Fibroblast of skin of left quadriceps (primary cell): ENCODE results near the gene NOS1.
A peak's percentile ranks its signal among the peaks of the same experiment; 100 is the strongest.
"Not testable (repeated sequence)": the region's sequence is repeated elsewhere in the genome, so short reads cannot be mapped to it uniquely, and the experiment has no call there.

Experiments used
- DNase-seq, 2 experiments: peaks; one replicate each; pipeline ENCODE4 v3.0.0-alpha.2; 2013; ENCODE audit warnings: low read depth in 2 of 2

NOS1 gene

GRCh38 chr12:117272690-117273089 is 88.7 kb downstream of the NOS1 start:
- no peak for DNase-seq

DNA sequence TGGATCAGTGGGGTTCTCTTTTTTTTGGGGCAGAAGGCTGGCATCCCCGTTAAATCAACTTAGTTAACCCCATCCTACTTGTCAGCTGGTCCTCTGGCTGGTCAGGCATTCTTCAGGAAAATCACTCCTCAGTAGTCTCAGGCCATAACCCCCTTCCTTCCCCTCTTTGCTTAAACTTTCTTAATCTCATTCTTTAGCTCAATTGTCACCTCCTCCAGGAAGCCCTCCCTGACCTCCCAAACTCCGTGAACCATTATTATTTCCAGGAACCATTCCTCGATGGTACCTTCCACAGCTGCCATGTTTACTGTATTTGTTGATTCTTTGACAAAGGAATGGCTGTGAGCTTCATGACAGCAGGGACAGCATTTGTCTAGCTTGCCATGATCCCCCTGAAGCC is 98.7 kb downstream of the NOS1 start:
- no peak for DNase-seq

- DNase-seq: no peak
These were observed 100.2 kb downstream of the NOS1 start for GRCh38 chr12:117261247-117261646.

- no peak for DNase-seq
These were observed 106.0 kb downstream of the NOS1 start for GRCh38 chr12:117255386-117255785.

- no peak for DNase-seq
These were observed 117.9 kb downstream of the NOS1 start for GRCh38 chr12:117243488-117243887.

DNA sequence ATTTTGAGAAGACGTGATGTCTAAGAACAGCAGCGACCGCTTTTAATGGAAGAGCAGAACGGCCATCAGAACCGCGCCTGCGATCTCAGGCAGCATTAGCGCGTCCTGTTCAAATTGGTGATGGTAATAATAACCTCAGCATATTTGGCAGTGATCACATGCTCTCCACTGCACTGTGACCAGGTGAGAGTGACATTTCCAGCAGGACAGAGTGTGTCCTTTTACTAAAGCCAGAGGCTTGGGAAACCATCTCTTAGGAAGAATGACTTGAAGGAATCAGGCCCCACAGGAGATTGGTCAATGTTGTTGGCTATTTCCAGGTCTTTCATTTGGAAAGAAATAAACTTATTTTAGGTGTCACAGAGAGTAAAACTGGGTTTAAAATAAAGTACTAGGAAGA is 119.7 kb downstream of the NOS1 start:
- no peak for DNase-seq

DNA sequence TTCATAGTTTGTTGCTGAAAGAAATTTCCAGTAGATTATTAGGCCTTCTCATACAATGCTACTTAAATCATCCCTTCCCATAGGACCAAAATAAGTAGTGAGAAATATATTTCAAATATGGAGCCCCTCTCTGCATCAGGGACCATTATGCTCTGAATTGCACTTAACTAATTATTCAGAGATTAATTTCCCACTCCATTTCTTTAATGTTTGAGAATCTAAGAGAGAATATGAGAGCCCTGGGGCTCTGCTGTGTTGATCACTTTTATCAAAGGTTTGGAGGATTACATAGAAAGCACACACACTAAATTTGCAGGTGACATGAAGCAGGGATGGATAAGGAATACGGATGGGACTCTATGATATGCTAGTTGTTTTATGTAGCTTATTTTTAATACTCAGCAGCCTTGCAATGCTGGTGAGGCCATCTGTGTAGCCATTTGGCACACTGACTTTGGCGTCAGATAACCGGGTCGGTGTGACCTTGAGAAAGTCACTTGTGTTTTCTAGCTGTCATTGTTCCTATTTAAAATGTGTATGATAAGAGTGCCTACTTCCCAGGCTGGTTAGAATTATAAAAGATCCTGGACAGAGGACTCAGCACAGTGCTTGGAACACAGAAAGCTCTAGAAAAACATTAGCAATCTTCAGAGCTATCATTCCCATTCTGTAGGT is 121.2 kb downstream of the NOS1 start:
- no peak for DNase-seq

DNA sequence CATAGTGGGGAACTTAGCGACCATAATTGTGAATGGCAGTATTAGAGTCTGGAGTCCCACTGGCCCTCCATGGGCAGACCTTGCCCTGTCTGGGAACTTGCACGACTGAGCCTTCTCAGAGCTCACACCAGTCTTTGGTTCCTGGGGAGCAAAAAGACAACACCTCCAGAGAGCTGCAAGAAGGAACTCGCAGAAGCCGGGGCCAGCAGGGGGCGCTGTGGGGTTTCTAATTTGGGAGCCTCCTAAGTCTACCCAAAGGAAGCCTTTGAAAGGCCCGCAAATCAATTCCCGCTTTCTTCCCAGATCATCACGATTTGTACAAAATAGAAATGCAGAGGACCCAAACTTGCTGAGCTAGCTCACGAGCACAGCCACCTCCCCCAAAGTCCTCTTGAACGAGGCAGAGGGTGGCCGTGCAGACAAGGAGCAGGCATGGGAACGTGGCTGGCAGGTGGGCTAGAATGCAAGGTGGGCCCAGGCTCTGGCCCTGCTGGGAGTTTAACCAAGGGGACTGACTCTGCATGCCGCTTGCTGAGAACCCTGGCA is 124.9 kb downstream of the NOS1 start:
- DNase-seq: peak; percentile 20 to 22

GRCh38 chr12:117235261-117235660 is 126.2 kb downstream of the NOS1 start:
- no peak for DNase-seq

DNA sequence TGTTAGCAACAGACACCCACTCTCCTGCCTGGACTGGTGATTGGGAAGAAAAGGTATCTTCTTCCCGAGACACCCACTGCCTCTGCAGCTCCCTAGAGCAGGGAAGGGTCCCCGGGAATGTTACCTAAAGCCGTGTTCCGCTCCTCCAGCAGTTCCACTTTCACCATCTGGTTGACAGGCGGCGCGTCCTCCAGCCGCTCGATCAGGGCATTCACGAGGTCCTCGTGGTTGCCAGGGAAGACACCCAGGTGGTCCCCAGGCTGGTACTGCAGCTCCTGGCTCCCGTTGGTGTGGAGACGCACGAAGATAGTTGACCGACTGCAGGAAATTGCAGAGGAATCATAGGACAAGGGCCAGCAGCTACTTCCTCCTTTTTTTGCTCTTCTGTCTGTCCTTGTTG is 127.0 kb downstream of the NOS1 start:
- DNase-seq: no peak

DNA sequence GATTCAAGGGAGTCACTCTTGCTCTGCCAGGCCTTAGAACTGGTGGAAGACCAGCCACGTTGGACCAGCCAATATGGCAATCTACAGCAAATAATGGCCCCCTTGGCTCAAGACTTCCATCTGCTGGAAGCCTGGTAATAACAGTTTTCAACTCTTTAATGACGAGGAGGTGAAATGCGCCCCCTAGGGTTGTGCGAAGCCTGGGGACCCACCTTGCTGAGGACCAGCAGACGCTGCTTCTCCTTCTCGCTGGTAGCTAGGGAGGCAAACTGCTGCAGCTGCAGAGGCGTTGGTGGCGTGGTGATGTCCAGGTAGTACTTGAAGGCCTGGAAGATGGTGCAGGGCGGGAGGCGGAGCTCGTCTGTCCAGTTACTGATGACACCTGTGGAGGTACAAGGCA is 129.7 kb downstream of the NOS1 start:
- DNase-seq: no peak

DNA sequence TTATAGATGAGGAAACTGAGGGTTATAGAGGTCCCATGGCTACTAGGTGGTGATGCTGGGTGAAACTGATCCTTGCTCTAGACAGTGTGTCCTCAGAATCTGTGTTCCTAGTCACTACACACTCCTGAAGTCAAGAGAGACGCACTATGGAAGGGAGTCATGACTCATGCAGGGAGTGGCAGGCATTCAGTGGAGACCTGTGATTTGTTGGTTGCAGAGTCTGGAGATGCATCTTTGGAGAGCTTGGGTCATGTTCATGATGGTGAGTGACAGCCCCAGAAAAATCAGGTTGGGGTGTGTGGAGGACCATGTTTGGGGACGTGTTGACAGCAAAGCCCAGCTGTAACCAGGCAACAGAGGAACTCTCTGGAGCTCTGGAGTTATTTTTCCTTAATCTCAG is 133.2 kb downstream of the NOS1 start:
- no peak for DNase-seq

GRCh38 chr12:117227000-117227653 is 134.3 kb downstream of the NOS1 start:
- no peak for DNase-seq

- no peak for DNase-seq
These were observed 134.9 kb downstream of the NOS1 start for GRCh38 chr12:117226505-117226904.

DNA sequence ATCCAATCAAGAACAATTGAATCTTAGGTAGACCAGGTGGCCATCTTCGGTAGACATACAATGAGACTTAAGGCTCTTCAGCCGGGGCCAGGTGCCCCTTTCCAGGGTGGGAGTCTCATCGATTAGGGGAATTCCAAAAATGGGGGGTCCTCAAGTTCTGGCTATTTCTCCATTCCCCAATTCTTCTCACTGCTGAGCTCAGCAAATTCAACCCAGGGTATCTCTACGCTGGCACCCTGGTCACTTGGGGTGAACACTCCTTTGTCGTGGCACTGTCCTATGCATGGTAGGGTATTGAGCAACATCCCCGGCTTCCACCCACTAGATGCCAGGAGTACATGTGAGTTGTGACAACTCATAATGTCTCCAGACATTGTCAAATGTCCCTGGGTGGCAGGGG is 136.2 kb downstream of the NOS1 start:
- DNase-seq: no peak

GRCh38 chr12:117220947-117221346 is 140.5 kb downstream of the NOS1 start:
- not testable (repeated sequence) for DNase-seq

DNA sequence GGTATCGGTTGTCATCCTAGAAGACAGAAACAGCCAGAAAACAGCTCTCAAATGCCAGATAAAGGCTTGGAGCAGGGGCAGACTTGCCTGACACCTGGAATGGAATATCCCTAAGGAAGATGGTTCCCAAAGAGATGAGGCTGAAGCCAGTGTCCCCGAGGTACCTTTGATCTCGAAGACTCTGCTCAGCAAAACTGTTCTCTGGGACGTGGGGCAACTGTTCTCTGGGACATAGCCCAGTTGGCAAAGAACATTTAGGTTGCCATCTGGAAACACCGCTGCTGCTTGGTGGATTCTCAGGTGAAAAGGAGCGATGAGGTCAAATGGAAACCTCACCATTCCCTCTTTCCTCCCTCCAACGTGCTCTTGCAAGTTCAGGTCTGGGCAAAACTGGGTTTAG is 143.3 kb downstream of the NOS1 start:
- DNase-seq: no peak

- no peak for DNase-seq
These were observed 144.7 kb downstream of the NOS1 start for GRCh38 chr12:117216686-117217085.

- DNase-seq: no peak
These were observed 146.6 kb downstream of the NOS1 start for GRCh38 chr12:117214797-117215196.

- no peak for DNase-seq
These were observed 148.1 kb downstream of the NOS1 start for GRCh38 chr12:117213295-117213808.

- DNase-seq: peak; percentile 38 to 55
These were observed 148.7 kb downstream of the NOS1 start for GRCh38 chr12:117212563-117213190.

- DNase-seq: no peak
These were observed 151.0 kb downstream of the NOS1 start for GRCh38 chr12:117210266-117210918.
